Liver (tissue), 9 donors: ENCODE measurements around the gene ART3. TPM values are rescaled to one million over a fixed set of nuclear protein-coding genes. Genes with fewer than 3 reads are reported as not detected.
"Not testable (repeated sequence)": the region's sequence is repeated elsewhere in the genome, so short reads cannot be mapped to it uniquely, and the experiment has no call there.

ENCODE experiments used
- DNase-seq: peaks from one replicate; pipeline ENCODE4 v3.0.0-alpha.2; 2017; ENCODE audit warnings: low spot score
- H3K27ac ChIP-seq, 2 donors: one replicate each; pipeline ENCODE4 v1.7.0; 2013; ENCODE audit warnings: inconsistent platforms in 2 of 2, low read length in 2 of 2, control low read depth in 1 of 2, low read depth in 1 of 2, mild to moderate bottlenecking in 1 of 2
- H3K27me3 ChIP-seq, 4 donors: one replicate each; pipeline versions ENCODE4 v1.6.1 to v1.7.0; 2013; ENCODE audit warnings: low read length in 3 of 4, inconsistent platforms in 1 of 4, mild to moderate bottlenecking in 1 of 4, moderate library complexity in 1 of 4; ENCODE audit not compliant: control insufficient read depth in 4 of 4, insufficient read depth in 4 of 4
- H3K36me3 ChIP-seq, 4 donors: one replicate each; pipeline versions ENCODE4 v1.6.1 to v1.7.0; 2013; ENCODE audit warnings: low read length in 3 of 4, mild to moderate bottlenecking in 3 of 4, low read depth in 1 of 4, moderate library complexity in 1 of 4; ENCODE audit not compliant: control insufficient read depth in 4 of 4, insufficient read depth in 3 of 4
- H3K4me1 ChIP-seq, 4 donors: one replicate each; pipeline versions ENCODE4 v1.6.1 to v1.7.0; 2013; ENCODE audit warnings: low read length in 3 of 4, mild to moderate bottlenecking in 3 of 4, moderate library complexity in 1 of 4; ENCODE audit not compliant: control insufficient read depth in 4 of 4, insufficient read depth in 4 of 4
- H3K4me3 ChIP-seq, 3 donors: one replicate each; pipeline versions ENCODE4 v1.6.1 to v1.7.0; 2013; ENCODE audit warnings: low read length in 3 of 3, control low read depth in 1 of 3, low read depth in 1 of 3, mild to moderate bottlenecking in 1 of 3
- H3K9ac ChIP-seq, 2 donors: one replicate each; pipeline ENCODE4 v1.7.0; 2013; ENCODE audit warnings: low read length in 2 of 2, mild to moderate bottlenecking in 2 of 2, moderate library complexity in 2 of 2, control low read depth in 1 of 2, low read depth in 1 of 2
- H3K9me3 ChIP-seq, 4 donors: one replicate each; pipeline versions ENCODE4 v1.6.1 to v1.7.0; 2013; ENCODE audit warnings: low read length in 3 of 4; ENCODE audit not compliant: control insufficient read depth in 4 of 4
- ATF3 ChIP-seq: IDR thresholded peaks from 2 replicates; pipeline ENCODE4 v1.6.1; 2016; ENCODE audit warnings: antibody characterized with exemption
- CTCF ChIP-seq: fragments of 150-350 bp; IDR thresholded peaks from 2 replicates; pipeline ENCODE4 v1.5.1; 2017; ENCODE audit warnings: improper control_type of control experiment, low read depth, low read length; ENCODE audit not compliant: missing input control
- GABPA ChIP-seq, 2 donors: IDR thresholded peaks in 1 of 2; conservative IDR thresholded peaks in 1 of 2; 2 replicates each; pipeline ENCODE4 v1.6.1; 2016; ENCODE audit warnings: antibody characterized with exemption in 2 of 2, mild to moderate bottlenecking in 1 of 2, moderate library complexity in 1 of 2
- NR2F2 ChIP-seq: IDR thresholded peaks from 2 replicates; pipeline ENCODE4 v1.6.1; 2016; ENCODE audit warnings: antibody characterized with exemption
- RXRA ChIP-seq, 2 donors: IDR thresholded peaks; 2 replicates each; pipeline ENCODE4 v1.6.1; 2017 to 2018; ENCODE audit warnings: antibody characterized with exemption in 2 of 2, mild to moderate bottlenecking in 1 of 2
- SP1 ChIP-seq: IDR thresholded peaks from 2 replicates; pipeline ENCODE4 v1.6.1; 2018; ENCODE audit warnings: antibody characterized with exemption, mild to moderate bottlenecking
- TAF1 ChIP-seq: conservative IDR thresholded peaks from 2 replicates; pipeline ENCODE4 v1.6.1; 2016; ENCODE audit warnings: antibody characterized with exemption, mild to moderate bottlenecking
- WGBS: extraction: QIAGEN DNeasy Blood & Tissue Kit; methylation state at CpG from one replicate; pipeline ENCODE4 v1.1.7; 2013; 5-methylcytosine and 5-hydroxymethylcytosine counted together
- polyA plus RNA-seq, 2 donors: library from polyadenylated mRNA; stranded (reverse) in 1 of 2; unstranded in 1 of 2; fragments of 200-250 nt in 1 of 2; fragments of >200 nt in 1 of 2; fragmentation: Nextera tagmentation in 1 of 2; extraction: Ambion mirVana in 1 of 2; gene quantifications; one replicate each; pipeline versions ENCODE4 v1.2.1 to v1.2.3, GENCODE V29; 2013 to 2015
- total RNA-seq, 2 donors: library from RNA; depleted of rRNA; stranded (reverse); fragments of >200 nt; gene quantifications; one replicate each; pipeline ENCODE4 v1.2.3, GENCODE V29; 2014
- donor health status: healthy.
- donor health status: healthy.
- donor health status: healthy.
- donor health status: healthy.
- donor health status: healthy.

The ART3 gene
- total and polyA plus RNA-seq, 4 donors = 0.08 TPM; not detected in 3

GRCh38 chr4:76035799-76036380 is 38.6 kb upstream of the ART3 start, which contains the start of gene CXCL11:
Gene CXCL11, minus strand, starts transcription at chr4:76036070. Its CDS starts 83 bp downstream, at chr4:76035987.
- TF ChIP-seq SP1 (no peak), TAF1 (no peak), NR2F2 (no peak), GABPA (IDR thresholded peaks at IDR 0.05 in 1 of 2, conservative IDR thresholded peaks at IDR 0.05 in 1 of 2) (no peak)
- Histone ChIP-seq H3K27ac (no peak within 1 kb of the TSS), H3K36me3 (no peaks in the 10 kb centered on the region), H3K4me3 (no peak within 1 kb of the TSS), H3K4me1 (no peaks in the 10 kb centered on the region), H3K9me3 (no peaks in the 10 kb centered on the region), H3K9ac (no peak within 1 kb of the TSS), H3K27me3 (no peaks in the 10 kb centered on the region)
- WGBS = 82% methylated on average over 2 of the region's 2 CpGs
- DNase-seq = no peak

GRCh38 chr4:76036855-76037254 is 37.7 kb upstream of the ART3 start:
- 95% methylated on average over 3 of the region's 3 CpGs for WGBS
- DNase-seq = no peak
- no peak overlapping the region for H3K9ac ChIP-seq
- no peaks in the 10 kb centered on the region for H3K27me3 ChIP-seq
- no peak for TF ChIP-seq ATF3
- TF ChIP-seq CTCF = no peak
- TF ChIP-seq RXRA (IDR thresholded peaks at IDR 0.05) = no peak
- no peaks in the 10 kb centered on the region for H3K4me1 ChIP-seq
- no peak overlapping the region for H3K27ac ChIP-seq
- no peaks in the 10 kb centered on the region for H3K36me3 ChIP-seq
- no peaks in the 10 kb centered on the region for H3K9me3 ChIP-seq
- H3K4me3 ChIP-seq = no peak overlapping the region

DNA sequence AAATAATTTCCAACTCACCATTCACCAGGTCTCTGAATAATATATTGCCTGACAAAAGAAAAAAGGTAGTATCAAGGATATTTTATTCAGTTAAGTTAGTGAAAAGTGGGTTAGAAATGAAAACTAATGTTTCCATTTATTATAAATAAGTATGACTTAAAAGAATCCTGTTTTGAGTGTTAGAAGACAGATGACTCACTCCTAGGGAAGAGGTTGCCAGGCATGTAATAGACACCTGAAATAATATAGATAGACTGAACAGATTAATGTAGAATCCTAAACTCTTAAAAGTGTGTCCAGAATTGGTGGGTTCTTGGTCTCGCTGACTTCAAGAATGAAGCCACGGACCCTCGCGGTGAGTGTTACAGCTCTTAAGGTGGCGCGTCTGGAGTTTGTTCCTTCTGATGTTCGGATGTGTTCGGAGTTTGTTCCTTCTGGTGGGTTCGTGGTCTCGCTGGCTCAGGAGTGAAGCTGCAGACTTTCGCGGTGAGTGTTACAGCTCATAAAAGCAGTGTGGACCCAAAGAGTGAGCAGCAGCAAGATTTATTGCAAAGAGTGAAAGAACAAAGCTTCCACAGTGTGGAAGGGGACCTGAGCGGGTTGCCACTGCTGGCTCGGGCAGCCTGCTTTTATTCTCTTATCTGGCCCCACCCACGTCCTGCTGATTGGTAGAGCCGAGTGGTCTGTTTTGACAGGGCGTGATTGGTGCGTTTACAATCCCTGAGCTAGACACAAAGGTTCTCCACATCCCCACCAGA is 32.1 kb upstream of the ART3 start:
- not testable (repeated sequence) for H3K9ac ChIP-seq, H3K36me3 ChIP-seq, H3K27me3 ChIP-seq, H3K27ac ChIP-seq, DNase-seq, H3K4me1 ChIP-seq, H3K4me3 ChIP-seq, H3K9me3 ChIP-seq
- 85% methylated on average over 17 of the region's 18 CpGs for WGBS

DNA sequence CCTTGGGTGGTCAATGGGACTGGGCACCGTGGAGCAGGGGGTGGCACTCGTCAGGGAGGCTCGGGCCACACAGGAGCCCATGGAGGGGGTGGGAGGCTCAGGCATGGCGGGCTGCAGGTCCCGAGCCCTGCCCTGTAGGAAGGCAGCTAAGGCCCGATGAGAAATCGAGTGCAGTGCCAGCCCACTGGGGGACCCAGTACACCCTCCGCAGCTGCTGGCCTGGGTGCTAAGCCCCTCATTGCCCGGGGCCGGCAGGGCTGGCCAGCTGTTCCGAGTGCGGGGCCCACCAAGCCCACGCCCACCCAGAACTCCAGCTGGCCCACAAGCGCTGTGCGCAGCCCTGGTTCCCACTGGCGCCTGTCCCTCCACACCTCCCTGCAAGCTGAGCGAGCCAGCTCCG is 31.2 kb upstream of the ART3 start:
- not testable (repeated sequence) for H3K4me3 ChIP-seq, H3K9ac ChIP-seq, H3K36me3 ChIP-seq, H3K4me1 ChIP-seq, H3K27ac ChIP-seq, DNase-seq, H3K27me3 ChIP-seq, H3K9me3 ChIP-seq
- WGBS = 97% methylated on average over 18 of the region's 18 CpGs

GRCh38 chr4:76044686-76045085 is 29.8 kb upstream of the ART3 start:
- DNase-seq, H3K27me3 ChIP-seq, H3K36me3 ChIP-seq, H3K4me1 ChIP-seq, H3K9me3 ChIP-seq, H3K4me3 ChIP-seq, H3K27ac ChIP-seq, H3K9ac ChIP-seq: not testable (repeated sequence)
- 85% methylated on average over 4 of the region's 4 CpGs for WGBS

DNA sequence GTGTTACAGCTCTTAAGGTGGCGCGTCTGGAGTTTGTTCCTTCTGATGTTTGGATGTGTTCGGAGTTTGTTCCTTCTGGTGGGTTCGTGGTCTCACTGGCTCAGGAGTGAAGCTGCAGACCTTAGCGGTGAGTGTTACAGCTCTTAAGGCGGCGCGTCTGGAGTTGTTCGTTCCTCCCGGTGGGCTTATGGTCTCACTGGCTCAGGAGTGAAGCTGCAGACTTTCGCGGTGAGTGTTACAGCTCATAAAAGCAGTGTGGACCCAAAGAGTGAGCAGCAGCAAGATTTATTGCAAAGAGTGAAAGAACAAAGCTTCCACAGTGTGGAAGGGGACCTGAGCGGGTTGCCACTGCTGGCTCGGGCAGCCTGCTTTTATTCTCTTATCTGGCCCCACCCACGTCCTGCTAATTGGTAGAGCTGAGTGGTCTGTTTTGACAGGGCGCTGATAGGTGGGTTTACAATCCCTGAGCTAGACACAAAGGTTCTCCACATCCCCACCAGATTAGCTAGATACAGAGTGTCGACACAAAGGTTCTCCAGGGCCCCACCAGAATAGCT is 24.6 kb upstream of the ART3 start:
- H3K36me3 ChIP-seq, H3K27me3 ChIP-seq, H3K4me3 ChIP-seq, H3K4me1 ChIP-seq, H3K27ac ChIP-seq, H3K9ac ChIP-seq, DNase-seq, H3K9me3 ChIP-seq: not testable (repeated sequence)
- 89% methylated on average over 17 of the region's 17 CpGs for WGBS
